HG02981 (cell line): ENCODE measurements around the gene ZNF311.

Source experiments
- ATAC-seq: cut with Tn5 transposase; IDR thresholded peaks from one replicate; pipeline ENCODE4 v1.9.1; 2021; ENCODE audit warnings: mild to moderate bottlenecking, moderate library complexity; ENCODE audit not compliant: unreplicated experiment

ZNF311 gene

GRCh38 chr6:29005183-29005885 is at the start of gene ZNF311:
TSS of gene ZNF311 (minus strand) at chr6:29005315. CDS start at chr6:29003954, 1,361 bp downstream.
- no peak for ATAC-seq

- no peak for ATAC-seq
These were observed 46.6 kb upstream of the ZNF311 start for GRCh38 chr6:29051680-29052079.

GRCh38 chr6:29045075-29045474 is 40.0 kb upstream of the ZNF311 start, which contains the start of gene OR2W1:
TSS of gene OR2W1 (minus strand) at chr6:29045175. CDS start at chr6:29045175, 0 bp downstream.
- no peak for ATAC-seq

GRCh38 chr6:29035951-29036350 is 30.8 kb upstream of the ZNF311 start:
- no peak for ATAC-seq

- no peak for ATAC-seq
These were observed 23.7 kb upstream of the ZNF311 start for GRCh38 chr6:29028821-29029220.

GRCh38 chr6:29025927-29026585 is 20.9 kb upstream of the ZNF311 start:
- ATAC-seq: no peak

GRCh38 chr6:29021434-29021833 is 16.3 kb upstream of the ZNF311 start:
- no peak for ATAC-seq

GRCh38 chr6:29019629-29020028 is 14.5 kb upstream of the ZNF311 start:
- ATAC-seq: no peak

- ATAC-seq: no peak
These were observed 12.3 kb upstream of the ZNF311 start for GRCh38 chr6:29017428-29017802.

- peak; percentile 77 for ATAC-seq
These were observed 11.7 kb upstream of the ZNF311 start for GRCh38 chr6:29016559-29017427.

- no peak for ATAC-seq
These were observed 9.9 kb upstream of the ZNF311 start for GRCh38 chr6:29014729-29015608.

- ATAC-seq: no peak
These were observed 6.2 kb upstream of the ZNF311 start for GRCh38 chr6:29011276-29011734.

- ATAC-seq: no peak
These were observed 4.2 kb upstream of the ZNF311 start for GRCh38 chr6:29009358-29009757.

GRCh38 chr6:29008089-29008488 is 3.0 kb upstream of the ZNF311 start:
- no peak for ATAC-seq

- ATAC-seq: no peak
These were observed 8.1 kb downstream of the ZNF311 start for GRCh38 chr6:28996844-28997510.

GRCh38 chr6:28995093-28995650 is 9.9 kb downstream of the ZNF311 start:
- ATAC-seq: no peak

GRCh38 chr6:28988536-28989311 is 16.4 kb downstream of the ZNF311 start:
- no peak for ATAC-seq

- no peak for ATAC-seq
These were observed 19.5 kb downstream of the ZNF311 start for GRCh38 chr6:28985462-28986164.
